WTC11 (cell line): ENCODE results near the gene ADM.

Experiments
- ELF4 ChIP-seq: sonication (generic); formaldehyde crosslinking; IDR thresholded peaks from 2 replicates; pipeline ENCODE4 v1.8.1; 2022; ENCODE audit warnings: low read depth, mild to moderate bottlenecking, moderate library complexity, missing genetic modification reagents
- TF ChIP-seq, protein P1 (sequence below): fragments of 200-600 bp; IDR thresholded peaks from 2 replicates; pipeline ENCODE4 v1.8.0; 2022; ENCODE audit warnings: antibody characterized with exemption
- TF ChIP-seq, protein P2 (sequence below): sonication (generic); formaldehyde crosslinking; IDR thresholded peaks from 2 replicates; pipeline ENCODE4 v1.8.0; 2022; ENCODE audit warnings: mild to moderate bottlenecking, missing genetic modification reagents
- TF ChIP-seq, protein P3 (sequence below): sonication (generic); formaldehyde crosslinking; conservative IDR thresholded peaks from 2 replicates; pipeline ENCODE4 v1.8.1; 2023; ENCODE audit warnings: mild to moderate bottlenecking, low read depth, missing genetic modification reagents, moderate library complexity
- TF ChIP-seq, protein P4 (sequence below): sonication (generic); formaldehyde crosslinking; conservative IDR thresholded peaks from 2 replicates; pipeline ENCODE4 v1.8.1; 2022; ENCODE audit warnings: mild to moderate bottlenecking, missing genetic modification reagents

DNA sequence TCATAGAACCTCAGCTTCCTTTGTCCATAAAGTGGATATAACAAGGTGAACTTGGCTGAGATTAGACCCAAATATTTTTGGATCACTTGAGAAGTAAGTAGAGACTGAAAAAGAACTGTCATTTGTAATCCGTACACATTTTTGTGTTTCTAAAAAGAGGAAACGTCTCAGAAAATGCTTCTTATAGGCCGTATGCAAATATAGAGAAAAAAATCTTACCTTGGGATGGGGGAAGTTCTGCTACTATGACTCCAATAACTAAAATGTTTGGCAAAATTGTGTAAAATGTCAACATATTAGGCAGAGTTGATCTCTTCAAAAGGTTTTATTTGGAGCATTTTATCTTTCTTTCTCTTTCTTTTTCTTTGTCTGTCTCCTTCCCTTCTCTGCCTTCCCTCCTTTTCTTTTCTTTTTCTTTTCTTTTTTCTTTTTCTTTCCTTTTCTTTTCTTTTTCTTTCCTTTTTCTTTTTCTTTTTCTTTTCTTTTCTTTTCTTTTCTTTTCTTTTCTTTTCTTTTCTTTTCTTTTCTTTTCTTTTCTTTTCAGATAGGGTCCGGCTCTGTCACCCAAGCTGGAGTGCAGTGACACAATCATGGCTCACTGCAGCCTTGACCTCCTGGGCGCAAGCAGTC is 48.2 kb downstream of the ADM start:
- TF ChIP-seq ELF4 (CRISPR knock-in tag), result no peak
- TF ChIP-seq, protein P1, sequence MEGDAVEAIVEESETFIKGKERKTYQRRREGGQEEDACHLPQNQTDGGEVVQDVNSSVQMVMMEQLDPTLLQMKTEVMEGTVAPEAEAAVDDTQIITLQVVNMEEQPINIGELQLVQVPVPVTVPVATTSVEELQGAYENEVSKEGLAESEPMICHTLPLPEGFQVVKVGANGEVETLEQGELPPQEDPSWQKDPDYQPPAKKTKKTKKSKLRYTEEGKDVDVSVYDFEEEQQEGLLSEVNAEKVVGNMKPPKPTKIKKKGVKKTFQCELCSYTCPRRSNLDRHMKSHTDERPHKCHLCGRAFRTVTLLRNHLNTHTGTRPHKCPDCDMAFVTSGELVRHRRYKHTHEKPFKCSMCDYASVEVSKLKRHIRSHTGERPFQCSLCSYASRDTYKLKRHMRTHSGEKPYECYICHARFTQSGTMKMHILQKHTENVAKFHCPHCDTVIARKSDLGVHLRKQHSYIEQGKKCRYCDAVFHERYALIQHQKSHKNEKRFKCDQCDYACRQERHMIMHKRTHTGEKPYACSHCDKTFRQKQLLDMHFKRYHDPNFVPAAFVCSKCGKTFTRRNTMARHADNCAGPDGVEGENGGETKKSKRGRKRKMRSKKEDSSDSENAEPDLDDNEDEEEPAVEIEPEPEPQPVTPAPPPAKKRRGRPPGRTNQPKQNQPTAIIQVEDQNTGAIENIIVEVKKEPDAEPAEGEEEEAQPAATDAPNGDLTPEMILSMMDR, result no peak
- TF ChIP-seq, protein P2, sequence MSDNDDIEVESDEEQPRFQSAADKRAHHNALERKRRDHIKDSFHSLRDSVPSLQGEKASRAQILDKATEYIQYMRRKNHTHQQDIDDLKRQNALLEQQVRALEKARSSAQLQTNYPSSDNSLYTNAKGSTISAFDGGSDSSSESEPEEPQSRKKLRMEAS, result no peak
- TF ChIP-seq, protein P3, sequence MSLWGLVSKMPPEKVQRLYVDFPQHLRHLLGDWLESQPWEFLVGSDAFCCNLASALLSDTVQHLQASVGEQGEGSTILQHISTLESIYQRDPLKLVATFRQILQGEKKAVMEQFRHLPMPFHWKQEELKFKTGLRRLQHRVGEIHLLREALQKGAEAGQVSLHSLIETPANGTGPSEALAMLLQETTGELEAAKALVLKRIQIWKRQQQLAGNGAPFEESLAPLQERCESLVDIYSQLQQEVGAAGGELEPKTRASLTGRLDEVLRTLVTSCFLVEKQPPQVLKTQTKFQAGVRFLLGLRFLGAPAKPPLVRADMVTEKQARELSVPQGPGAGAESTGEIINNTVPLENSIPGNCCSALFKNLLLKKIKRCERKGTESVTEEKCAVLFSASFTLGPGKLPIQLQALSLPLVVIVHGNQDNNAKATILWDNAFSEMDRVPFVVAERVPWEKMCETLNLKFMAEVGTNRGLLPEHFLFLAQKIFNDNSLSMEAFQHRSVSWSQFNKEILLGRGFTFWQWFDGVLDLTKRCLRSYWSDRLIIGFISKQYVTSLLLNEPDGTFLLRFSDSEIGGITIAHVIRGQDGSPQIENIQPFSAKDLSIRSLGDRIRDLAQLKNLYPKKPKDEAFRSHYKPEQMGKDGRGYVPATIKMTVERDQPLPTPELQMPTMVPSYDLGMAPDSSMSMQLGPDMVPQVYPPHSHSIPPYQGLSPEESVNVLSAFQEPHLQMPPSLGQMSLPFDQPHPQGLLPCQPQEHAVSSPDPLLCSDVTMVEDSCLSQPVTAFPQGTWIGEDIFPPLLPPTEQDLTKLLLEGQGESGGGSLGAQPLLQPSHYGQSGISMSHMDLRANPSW (CRISPR knock-in tag), result no peak
- TF ChIP-seq, protein P4, sequence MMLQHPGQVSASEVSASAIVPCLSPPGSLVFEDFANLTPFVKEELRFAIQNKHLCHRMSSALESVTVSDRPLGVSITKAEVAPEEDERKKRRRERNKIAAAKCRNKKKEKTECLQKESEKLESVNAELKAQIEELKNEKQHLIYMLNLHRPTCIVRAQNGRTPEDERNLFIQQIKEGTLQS (CRISPR knock-in tag), result no peak
